ENCODE results near the gene ADAMTS17. TPM values are rescaled to one million over a fixed set of nuclear protein-coding genes. Genes with fewer than 3 reads are reported as not detected.

Gene ADAMTS17
- total RNA-seq, 1 donor from 2014 or later, result 4.8 TPM

DNA sequence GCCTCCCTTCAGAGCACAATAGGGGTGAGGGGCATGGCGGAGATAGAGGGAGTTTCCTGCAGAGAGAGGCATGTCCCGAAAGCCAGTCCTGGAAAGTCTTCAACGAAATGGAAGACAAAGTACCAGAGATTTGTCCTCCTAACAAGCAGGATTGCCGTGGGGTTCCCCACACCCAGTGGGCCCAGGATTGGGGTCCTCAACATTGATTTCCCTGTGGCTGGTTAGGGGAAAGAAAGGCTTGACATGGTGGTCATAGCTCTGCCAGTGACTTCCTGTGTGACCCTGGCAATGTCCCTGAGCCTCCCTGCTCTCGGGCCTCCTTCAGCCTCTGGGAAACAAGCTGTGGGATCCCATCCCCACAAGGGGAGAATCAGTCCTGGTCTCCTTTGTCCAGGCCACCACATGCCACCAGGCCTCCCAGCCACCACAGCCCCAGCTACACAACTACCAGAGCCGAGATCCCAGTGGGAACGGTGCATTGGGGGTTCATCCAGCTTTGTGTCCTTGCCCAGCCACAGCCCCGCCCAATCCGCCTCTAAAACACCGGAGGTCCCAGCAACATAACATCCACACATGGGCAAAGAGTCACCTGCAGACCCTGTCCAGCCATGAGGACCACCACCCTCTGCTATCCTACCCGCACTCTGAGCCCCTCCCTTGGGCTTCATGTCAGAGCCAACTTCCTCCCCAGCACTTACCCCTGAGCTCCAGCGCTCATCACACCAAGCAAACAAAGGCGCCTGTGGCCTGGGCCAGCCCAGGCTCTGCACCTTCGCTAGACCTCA lies 63.0 kb downstream of the ADAMTS17 start:
- Mint-ChIP-seq H3K27me3 (ENCODE audit: unreplicated experiment) (peaks cover 10% of the 10 kb centered on the region), H3K4me3 (ENCODE audit: unreplicated experiment) (no peak overlapping the region), H3K27ac (ENCODE audit: unreplicated experiment) (no peak overlapping the region), H3K9me3 (ENCODE audit: unreplicated experiment) (peaks cover 4% of the 10 kb centered on the region), H3K4me1 (ENCODE audit: unreplicated experiment) (peaks cover 12% of the 10 kb centered on the region), H3K36me3 (ENCODE audit: low read depth, unreplicated experiment) (peaks cover 8% of the 10 kb centered on the region)
- TF ChIP-seq CTCF (IDR thresholded peaks at IDR 0.05; ENCODE audit: unreplicated experiment), result no peak
- no peak for DNase-seq (ENCODE audit: low spot score)

- no peak for DNase-seq (ENCODE audit: low spot score)
- Mint-ChIP-seq H3K27me3 (ENCODE audit: unreplicated experiment) (peaks cover 10% of the 10 kb centered on the region), H3K4me3 (ENCODE audit: unreplicated experiment) (no peak overlapping the region), H3K36me3 (ENCODE audit: low read depth, unreplicated experiment) (peaks cover 8% of the 10 kb centered on the region), H3K27ac (ENCODE audit: unreplicated experiment) (no peak overlapping the region), H3K4me1 (ENCODE audit: unreplicated experiment) (peaks cover 12% of the 10 kb centered on the region), H3K9me3 (ENCODE audit: unreplicated experiment) (peaks cover 4% of the 10 kb centered on the region)
- TF ChIP-seq CTCF (IDR thresholded peaks at IDR 0.05; ENCODE audit: unreplicated experiment), result no peak
These were observed 64.5 kb downstream of the ADAMTS17 start for GRCh38 chr15:100277087-100277855.

DNA sequence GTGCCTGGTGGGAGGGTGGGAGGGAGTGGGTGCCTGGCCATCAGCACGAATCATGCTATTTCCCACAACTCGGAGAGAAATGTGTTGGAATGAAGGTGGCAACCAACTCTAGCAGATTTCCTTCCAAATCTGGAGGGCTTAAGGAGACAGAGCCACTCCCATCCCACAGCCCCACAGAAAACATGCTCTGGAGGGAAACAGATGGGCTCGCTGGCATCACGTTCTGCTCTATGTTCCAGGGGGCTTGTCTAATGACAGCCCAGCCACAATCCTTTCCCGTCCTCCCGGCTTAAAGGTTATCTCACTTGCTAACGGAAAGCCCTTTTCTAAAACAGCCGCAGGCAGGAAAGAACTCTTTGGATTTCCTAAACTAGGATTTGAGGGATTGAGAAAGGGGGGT lies 65.3 kb downstream of the ADAMTS17 start:
- H3K27me3 Mint-ChIP-seq (ENCODE audit: unreplicated experiment), result peaks cover 10% of the 10 kb centered on the region
- peaks cover 4% of the 10 kb centered on the region for H3K9me3 Mint-ChIP-seq (ENCODE audit: unreplicated experiment)
- H3K27ac Mint-ChIP-seq (ENCODE audit: unreplicated experiment), result no peak overlapping the region
- H3K4me1 Mint-ChIP-seq (ENCODE audit: unreplicated experiment), result peaks cover 12% of the 10 kb centered on the region
- DNase-seq (ENCODE audit: low spot score), result no peak
- TF ChIP-seq CTCF (IDR thresholded peaks at IDR 0.05; ENCODE audit: unreplicated experiment), result no peak
- H3K4me3 Mint-ChIP-seq (ENCODE audit: unreplicated experiment), result no peak overlapping the region
- peaks cover 8% of the 10 kb centered on the region for H3K36me3 Mint-ChIP-seq (ENCODE audit: low read depth, unreplicated experiment)

DNA sequence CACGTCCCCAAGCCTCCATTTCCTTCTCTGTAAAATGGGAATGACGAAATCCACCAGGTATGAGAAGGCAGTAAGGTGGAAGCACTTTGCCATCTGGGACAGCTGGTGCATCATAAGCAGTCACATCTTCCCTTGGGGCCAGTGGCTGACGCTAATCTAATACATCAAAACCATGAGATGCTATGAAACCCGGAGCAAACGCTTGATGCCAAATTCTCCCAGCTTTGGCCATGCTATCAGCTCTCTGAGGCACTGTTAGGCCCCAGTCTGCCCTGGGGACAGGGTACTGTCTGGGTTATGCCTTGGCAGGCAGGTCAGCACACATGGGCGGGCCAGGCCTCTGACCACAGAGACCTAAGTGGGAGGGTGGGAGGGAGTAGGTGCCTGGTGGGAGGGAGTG lies 66.1 kb downstream of the ADAMTS17 start:
- H3K9me3 Mint-ChIP-seq (ENCODE audit: unreplicated experiment), result peaks cover 4% of the 10 kb centered on the region
- H3K4me3 Mint-ChIP-seq (ENCODE audit: unreplicated experiment), result no peak overlapping the region
- peaks cover 8% of the 10 kb centered on the region for H3K27me3 Mint-ChIP-seq (ENCODE audit: unreplicated experiment)
- no peak for DNase-seq (ENCODE audit: low spot score)
- H3K4me1 Mint-ChIP-seq (ENCODE audit: unreplicated experiment), result peaks cover 12% of the 10 kb centered on the region
- peaks cover 12% of the 10 kb centered on the region for H3K36me3 Mint-ChIP-seq (ENCODE audit: low read depth, unreplicated experiment)
- no peak overlapping the region for H3K27ac Mint-ChIP-seq (ENCODE audit: unreplicated experiment)
- TF ChIP-seq CTCF (IDR thresholded peaks at IDR 0.05; ENCODE audit: unreplicated experiment), result no peak

GRCh38 chr15:100269831-100270230 lies 71.9 kb downstream of the ADAMTS17 start:
- Mint-ChIP-seq H3K4me3 (ENCODE audit: unreplicated experiment) (no peak overlapping the region), H3K4me1 (ENCODE audit: unreplicated experiment) (no peaks in the 10 kb centered on the region), H3K27me3 (ENCODE audit: unreplicated experiment) (no peaks in the 10 kb centered on the region), H3K36me3 (ENCODE audit: low read depth, unreplicated experiment) (peaks cover 11% of the 10 kb centered on the region), H3K9me3 (ENCODE audit: unreplicated experiment) (no peaks in the 10 kb centered on the region), H3K27ac (ENCODE audit: unreplicated experiment) (no peak overlapping the region)
- no peak for TF ChIP-seq CTCF (IDR thresholded peaks at IDR 0.05; ENCODE audit: unreplicated experiment)
- no peak for DNase-seq (ENCODE audit: low spot score)
